ENCODE results near the gene SLC15A1.

Gene SLC15A1

GRCh38 chr13:98690348-98691022, 62.0 kb downstream of the SLC15A1 start:
- DNase-seq: no peak

- no peak for DNase-seq
Observed at GRCh38 chr13:98689347-98689968, 63.0 kb downstream of the SLC15A1 start.

- DNase-seq: no peak
Observed at GRCh38 chr13:98688373-98688772, 64.1 kb downstream of the SLC15A1 start.

GRCh38 chr13:98687319-98687718, 65.2 kb downstream of the SLC15A1 start:
- DNase-seq: no peak

DNA sequence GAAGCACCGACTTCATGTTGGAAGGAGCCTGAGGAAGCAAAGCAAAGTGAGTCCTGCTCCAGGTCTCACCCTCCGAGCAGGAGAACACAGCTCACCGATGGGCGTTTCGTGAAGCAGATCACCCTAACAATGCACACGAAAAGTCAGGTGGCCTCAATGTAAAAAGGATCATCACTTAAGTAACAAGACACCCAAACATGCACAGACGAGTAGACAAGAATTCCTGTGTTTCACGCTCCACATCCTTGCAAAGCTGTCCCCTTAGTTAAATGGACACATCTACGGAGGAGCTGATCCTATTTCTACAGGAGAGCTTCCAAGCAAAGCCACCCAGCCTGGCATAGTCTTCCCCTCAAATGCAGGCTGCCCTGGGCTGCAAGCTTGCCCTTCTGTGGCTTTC, 66.2 kb downstream of the SLC15A1 start:
- no peak for DNase-seq

DNA sequence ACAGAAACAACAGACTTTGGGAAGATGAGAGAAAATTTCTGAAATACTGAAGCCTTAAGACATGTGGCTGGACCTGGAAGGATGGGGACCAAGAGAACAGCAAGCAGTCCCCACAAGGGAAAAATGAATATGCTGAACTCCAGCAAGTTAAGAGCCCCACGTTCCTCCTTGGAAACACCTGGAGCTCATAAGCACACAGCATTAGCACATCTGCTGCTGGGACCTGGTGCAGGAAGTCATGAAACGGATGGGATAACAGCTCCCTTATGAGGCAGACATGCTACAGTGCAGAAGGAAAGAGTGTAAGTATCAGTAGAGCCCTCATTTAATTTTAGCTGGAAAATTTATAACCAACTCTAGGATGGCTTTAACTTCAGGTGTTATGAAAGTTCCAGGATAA, 67.3 kb downstream of the SLC15A1 start:
- DNase-seq: no peak

DNA sequence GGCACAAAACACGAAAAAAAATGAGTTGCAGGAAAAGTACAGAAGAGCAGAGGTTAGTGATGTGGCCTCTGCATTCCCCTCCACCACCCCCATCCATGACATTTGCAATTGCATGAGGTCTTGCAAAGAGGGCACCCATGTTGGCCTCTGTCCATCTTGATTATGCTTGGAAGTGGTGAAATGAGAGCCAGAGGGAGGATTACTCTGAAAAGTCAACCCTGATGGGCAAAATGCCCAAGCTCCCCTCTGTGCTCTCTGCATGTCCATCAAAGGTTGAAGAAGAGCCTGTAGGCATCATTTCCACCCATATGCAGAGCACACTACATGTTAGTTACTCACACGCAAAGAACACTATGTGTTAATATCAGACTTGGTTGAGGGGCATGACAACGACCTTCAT, 71.4 kb downstream of the SLC15A1 start:
- no peak for DNase-seq

DNA sequence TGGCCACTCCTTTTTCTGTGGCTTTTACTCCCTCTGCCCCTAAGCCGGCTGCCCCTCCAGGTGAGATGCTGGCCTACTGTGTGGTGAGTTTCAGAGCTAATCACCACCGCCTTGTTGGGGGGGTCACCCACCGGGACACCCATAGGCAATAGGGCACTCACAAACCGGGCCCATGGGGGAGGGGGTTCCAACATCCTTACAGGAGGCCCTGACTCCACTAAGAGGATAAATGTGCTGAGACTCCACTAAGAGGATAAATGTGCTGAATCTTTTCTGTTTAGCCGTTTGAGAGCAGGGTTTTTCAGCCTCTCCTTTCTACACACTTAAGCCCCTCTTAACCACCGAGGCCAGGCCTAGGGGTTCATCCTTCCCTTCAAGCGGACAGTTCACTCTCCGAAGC, 73.7 kb downstream of the SLC15A1 start:
- DNase-seq: no peak

GRCh38 chr13:98677398-98677797, 75.1 kb downstream of the SLC15A1 start:
- DNase-seq: no peak

- DNase-seq: no peak
Observed at GRCh38 chr13:98676239-98676638, 76.2 kb downstream of the SLC15A1 start.

DNA sequence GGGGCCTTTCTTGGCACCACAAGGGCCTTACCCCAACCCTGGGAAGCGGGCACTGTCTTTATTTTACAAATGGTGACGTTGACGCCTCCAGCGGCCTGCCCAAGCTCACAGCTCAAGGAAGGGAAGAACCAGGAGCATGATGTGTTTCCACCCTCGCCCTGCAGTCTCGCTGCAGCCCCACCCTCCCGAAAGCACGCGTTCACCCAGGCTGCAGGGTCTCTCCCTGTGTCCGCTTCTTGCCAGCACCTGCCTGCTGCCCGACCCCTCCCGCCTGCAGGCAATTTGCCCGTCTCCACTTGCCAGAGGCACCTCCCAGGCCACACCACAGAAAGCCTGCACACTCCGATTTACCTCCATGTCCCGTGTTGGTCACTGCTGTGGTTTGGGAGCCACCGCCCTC, 76.6 kb downstream of the SLC15A1 start:
- no peak for DNase-seq

- no peak for DNase-seq
Observed at GRCh38 chr13:98675066-98675465, 77.4 kb downstream of the SLC15A1 start.

DNA sequence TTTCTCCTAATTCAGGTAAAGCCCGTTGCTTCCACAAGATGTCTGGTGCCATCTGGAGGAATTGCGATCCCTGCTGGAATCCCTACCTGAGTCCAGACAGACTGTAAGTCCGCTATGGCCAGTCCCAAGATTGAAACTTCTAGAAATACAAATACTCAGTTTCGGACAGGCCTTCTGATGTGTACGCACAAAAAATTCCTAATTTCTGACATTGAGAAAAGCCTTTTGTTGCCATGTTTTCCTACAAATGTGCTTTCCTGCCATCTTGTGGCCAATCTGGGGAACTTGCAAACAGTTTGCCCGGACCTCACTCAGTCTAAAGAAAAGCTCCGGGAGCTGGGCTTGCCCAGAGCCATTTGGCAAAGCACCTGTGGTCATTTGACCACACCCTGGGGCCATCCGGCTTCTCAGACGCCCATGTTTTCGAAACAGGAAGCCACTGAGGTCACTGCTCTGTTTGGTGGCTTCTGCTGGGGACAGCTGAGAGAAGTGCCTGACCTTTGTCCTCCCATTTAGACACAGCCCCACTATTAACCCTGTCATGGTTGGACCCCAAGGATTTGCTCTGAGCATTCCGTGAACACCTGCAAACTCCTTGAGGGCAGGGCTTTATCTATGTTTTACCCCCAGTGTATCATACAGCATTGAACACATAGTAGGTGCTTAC, 79.4 kb downstream of the SLC15A1 start:
- DNase-seq: peak; percentile 4

- no peak for DNase-seq
Observed at GRCh38 chr13:98668155-98668554, 84.3 kb downstream of the SLC15A1 start.

DNA sequence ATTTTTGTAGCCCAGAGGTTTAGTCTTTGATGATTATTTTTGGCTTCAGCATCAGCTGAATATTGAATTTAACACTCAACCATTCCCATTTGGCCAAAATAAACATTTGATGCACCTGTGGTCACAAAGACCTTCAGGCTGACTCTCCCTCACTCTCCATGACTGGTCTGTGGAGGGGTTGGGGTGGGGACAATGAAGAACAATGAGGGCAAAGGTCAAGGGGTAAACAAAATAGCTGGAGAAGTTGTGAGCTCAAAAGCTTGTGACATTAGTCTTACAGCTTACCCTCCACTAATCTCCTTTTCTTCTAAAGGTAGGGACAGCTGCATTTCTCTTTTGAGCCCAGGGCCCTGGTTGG, 86.9 kb downstream of the SLC15A1 start:
- no peak for DNase-seq

- no peak for DNase-seq
Observed at GRCh38 chr13:98664924-98665637, 87.4 kb downstream of the SLC15A1 start.

- no peak for DNase-seq
Observed at GRCh38 chr13:98664510-98664909, 88.0 kb downstream of the SLC15A1 start.

GRCh38 chr13:98664047-98664446, 88.4 kb downstream of the SLC15A1 start:
- DNase-seq: no peak

- DNase-seq: no peak
Observed at GRCh38 chr13:98658131-98658530, 94.3 kb downstream of the SLC15A1 start.

DNA sequence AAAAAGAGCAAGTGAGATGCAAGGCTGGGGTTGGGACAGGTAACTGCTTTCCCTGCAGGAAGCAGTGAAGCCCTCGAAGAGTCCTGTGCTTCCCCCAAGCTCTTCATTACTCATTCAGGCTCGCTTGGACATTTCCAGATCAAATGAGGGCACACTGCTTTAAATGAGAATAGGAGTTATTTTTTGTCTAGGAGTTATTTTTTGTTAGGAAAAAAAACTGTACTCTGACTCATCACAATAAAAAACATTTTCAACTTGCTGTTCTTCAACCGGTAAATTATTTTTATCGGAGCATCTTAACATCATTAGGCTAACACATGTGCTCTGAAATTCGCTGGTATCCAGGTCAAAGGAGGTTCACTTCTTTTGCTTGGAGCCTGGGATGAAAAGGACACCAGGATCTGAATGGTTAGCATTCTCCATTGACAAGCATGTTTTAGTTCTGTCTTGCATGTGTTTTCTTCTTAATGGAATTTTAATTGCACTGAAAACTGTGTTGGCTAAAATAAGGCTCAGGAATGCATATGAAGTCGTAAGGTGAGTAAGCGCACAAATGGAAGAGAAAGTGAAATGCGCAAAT, 94.9 kb downstream of the SLC15A1 start:
- no peak for DNase-seq

GRCh38 chr13:98656223-98656622, 96.2 kb downstream of the SLC15A1 start:
- no peak for DNase-seq

DNA sequence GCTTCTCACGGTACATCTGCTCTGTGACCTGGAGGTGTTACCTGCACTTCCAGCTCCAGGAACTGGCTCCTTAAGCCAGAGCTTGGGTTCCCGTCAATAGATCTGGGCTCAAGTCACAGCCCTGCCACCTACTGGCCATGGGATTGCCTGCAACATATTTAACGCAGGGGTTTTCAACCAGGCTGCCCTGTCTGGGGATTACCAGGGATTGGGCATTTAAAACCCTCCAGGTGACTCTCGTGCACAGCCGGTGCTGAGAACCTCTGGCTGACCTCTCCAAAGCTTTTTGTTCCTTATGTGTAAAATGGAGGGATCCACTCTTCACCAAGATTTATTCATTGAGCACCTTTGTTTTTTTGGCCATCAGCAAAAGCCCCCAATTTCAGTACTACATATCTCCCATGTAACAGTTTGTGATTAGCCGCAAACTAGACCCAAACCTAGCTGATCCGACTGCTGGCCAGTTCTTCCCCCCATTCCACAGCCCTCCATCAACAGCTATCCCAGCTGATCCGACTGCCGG, 98.9 kb downstream of the SLC15A1 start:
- DNase-seq: peak; percentile 12
